ENCODE data around the gene UGT1A8.
"Not testable (repeated sequence)": the region's sequence is repeated elsewhere in the genome, so short reads cannot be mapped to it uniquely, and the experiment has no call there.

UGT1A8 gene

DNA sequence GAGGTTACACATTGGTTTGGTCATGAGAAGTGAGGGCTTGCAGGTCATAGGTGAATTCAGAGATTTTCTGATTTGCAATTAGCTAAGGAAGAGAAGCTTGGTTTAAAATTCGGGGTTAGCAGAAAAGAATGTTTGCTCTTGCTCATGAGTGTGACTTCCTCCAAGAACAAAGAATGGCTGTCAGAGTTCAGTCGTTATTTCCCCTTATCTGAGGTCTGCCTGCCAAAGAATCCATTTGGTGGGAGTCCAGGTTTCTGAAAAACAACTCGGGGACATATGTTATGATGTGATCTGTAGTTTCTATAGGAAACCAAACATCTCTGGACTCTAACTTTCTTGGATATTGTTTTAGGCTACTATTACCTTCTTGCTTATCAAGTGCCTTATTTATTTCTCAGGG is 72.1 kb downstream of the UGT1A8 start:
- no peak for DNase-seq

DNA sequence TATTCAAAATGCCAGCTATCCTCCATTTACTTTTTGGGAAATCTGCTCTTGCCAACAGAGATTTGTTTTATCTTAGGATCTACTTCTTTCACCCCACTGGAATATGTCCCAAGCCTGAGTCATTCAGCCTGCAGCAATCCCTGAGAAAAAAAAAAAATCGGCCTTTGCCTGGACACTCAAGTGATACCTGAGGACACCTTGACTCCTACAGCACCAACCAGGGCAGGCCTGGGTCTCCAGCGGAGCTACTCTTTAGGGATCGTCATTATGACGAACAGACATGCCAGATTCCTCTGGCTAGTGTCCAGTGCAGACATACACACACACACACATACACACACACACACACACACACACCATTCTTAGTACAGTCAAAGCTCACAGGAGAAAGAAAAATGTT is 73.0 kb downstream of the UGT1A8 start:
- DNase-seq: no peak

DNA sequence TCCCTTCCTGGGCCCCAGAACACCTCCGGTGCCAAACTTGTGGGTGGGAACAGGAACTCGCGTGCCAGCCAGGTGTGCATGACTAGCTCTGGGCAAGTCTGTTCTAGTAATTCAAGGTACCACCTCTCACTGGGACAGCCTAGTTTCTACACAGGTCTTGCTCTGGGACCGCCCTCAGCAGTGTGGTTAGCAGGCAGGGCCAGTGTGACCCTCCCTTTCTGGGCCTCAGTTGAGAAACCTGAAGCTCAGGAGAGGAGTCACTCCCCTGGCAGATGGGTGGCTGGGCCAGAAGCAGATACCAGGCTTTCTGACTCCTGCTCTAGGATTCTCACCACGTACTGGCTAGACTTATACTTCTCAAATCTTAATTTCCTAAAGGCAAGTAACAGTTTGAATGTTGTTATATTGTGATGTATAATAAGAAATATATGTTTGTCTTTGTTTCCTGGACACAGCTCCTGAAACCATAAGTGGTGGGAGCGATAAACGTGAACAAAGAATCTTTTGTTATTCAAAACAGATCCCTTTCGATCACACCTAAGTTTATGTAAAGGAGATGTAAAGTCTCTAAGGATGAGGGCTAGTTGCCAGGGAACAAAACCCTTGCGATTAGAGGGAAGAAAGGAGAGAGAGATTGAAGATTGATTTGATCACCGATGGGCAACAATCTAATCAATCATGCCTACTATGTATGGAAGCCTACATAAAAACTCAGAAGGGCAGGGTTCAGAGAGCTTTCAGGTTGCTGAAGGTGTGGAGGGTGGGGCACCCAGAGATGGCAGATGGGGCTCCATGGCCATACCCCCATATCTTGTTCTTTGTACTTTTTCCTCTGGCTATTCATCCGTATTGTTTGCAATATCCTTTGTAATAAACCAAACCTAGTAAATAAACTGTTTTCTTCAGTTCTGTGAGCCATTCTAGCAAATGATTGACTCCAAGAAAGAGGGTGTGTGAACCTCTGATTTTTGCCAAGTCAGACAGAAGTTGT is 74.3 kb downstream of the UGT1A8 start:
- no peak for DNase-seq

DNA sequence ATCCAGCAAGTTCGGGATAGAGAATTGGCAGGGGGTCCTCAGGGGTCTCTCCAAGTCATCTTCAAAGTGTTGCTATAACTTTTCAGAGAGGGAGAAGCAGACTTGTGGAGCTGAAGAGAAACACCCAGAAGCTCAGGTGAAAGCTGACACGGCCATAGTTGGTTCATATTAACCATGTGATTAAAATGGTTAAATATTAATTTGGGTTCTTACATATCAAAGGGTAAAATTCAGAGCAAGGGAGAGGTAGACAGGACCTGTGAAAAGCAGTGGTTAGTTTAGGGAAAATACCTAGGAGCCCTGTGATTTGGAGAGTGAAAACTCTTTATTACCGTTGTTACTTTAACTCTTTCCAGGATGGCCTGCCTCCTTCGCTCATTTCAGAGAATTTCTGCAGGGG is 75.2 kb downstream of the UGT1A8 start, which contains the start of gene UGT1A6:
Gene UGT1A6 (plus strand): TSS at position 243 of the 400 bp plus-strand sequence. CDS start 115 bp downstream, at position 358.
- no peak for DNase-seq

DNA sequence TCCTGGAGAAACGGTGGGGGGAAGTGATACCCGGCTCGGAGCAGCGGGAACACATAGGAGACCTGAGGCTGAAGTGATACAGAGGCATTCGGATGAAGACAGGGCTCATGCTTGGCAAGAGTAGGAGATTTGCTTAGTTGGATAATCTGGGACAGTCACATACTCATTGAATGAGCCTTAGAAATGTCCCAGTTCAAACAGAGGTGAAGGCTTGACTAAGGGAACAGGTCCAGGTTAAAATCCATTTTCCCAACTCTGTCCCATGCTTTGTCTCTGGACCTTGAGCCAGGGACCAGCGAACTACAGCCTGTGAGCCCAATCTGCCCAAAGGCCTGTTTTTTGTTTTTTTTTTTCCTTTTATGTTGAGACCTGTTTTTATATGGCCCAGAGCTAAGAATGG is 76.5 kb downstream of the UGT1A8 start:
- no peak for DNase-seq

DNA sequence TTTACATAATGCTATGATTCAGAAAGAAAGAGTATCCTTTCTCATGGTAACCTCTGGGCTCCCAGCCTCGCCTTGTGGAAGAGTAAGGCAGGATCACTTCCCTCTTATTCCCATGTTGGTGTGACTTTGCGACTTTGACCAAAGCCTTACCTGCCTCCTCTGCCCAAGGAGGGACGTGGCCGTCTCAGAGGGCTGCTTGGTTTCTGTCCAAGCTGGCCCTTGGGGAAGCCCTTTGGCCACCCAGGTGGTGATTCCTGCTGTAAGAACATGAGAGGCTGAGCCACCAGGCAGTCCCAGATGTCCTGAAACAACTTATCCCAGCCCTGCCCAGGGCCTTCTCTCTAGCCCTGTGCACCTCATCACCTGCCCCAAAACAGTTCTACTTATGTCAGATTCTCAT is 81.3 kb downstream of the UGT1A8 start:
- DNase-seq: no peak

DNA sequence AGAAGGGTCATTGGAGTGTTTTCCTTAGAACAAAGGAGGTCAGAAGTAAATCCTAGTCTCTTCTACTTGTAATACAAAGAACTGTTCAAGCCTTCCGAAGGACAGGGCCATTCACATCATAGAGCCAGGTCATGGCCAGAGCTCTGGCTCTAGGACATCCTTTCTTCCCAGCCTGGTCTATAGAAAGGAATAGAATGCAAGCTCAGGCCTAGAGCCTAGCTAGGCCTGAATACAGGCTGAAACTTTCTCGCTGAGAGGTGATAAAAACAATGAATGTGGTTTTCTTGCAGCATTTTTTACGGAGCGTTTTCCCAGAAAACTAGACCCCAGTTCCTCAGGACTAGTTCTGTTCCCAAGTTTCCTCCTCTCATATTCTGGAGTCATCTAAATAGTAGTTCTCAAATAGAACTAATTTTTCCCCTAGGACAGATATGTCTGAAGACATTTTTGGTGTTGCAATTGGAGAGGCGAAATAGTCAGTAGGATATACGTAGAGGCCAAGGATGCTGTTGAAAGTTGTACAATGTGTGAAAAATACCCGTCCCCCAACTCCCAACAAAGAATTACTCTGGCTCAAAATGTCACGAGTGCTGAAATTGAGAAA is 82.1 kb downstream of the UGT1A8 start:
- DNase-seq: no peak

DNA sequence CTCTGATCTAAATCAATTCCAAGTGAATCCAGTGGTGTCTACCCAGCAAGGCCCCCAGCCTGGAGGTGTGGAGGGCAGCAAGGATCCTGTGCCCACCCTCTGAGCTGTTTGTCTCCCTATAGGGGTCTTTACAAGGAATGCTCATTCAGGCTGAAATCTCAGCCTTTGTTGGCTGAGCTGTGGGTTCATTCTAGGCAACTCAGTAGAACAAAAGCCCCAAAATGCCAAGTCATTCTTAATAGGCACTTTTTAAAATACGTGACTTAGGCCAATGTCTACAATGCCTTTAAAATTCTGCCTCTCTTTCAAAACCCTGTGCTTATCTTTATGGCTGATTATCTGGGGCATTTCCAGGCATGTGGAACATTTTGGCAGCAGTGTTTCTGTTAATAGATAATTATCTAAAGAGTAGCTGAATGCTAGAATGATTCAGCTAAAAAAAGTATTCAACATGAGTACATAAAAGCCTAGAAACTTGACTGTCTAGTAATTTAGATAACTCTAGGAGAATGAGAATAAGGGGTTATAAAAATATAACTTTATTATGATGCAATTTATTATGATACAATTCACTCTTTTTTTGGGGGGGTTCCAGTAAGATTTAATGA is 82.7 kb downstream of the UGT1A8 start:
- no peak for DNase-seq

DNA sequence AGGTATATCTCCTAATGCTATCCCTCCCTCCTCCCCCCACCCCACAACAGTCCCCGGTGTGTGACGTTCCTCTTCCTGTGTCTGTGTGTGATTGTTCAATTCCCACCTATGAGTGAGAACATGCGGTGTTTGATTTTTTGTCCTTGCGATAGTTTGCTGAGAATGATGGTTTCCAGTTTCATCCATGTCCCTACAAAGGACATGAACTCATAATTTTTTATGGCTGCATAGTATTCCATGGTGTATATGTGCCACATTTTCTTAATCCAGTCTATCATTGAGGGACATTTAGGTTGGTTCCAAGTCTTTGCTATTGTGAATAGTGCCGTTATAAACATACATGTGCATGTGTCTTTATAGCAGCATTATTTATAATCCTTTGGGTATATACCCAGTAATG is 83.4 kb downstream of the UGT1A8 start:
- not testable (repeated sequence) for DNase-seq

DNA sequence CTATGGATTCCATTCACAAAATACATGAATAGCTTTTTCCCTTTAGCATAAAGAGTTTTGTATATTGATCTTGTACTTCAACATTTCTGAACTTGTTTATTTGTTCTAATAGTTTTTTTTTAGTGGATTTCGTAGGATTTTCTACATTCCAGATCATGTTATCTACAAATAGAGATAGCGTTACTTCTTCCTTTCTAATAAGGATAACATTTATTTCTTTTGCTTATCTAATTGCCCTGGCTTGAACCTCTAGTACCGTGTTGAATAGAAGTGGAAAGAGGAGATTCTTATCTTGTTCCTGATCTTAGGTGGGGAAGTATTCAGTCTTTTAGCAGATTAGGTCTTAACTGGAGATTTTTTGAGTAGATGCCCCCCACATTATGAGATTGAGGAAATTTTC is 84.8 kb downstream of the UGT1A8 start:
- no peak for DNase-seq

DNA sequence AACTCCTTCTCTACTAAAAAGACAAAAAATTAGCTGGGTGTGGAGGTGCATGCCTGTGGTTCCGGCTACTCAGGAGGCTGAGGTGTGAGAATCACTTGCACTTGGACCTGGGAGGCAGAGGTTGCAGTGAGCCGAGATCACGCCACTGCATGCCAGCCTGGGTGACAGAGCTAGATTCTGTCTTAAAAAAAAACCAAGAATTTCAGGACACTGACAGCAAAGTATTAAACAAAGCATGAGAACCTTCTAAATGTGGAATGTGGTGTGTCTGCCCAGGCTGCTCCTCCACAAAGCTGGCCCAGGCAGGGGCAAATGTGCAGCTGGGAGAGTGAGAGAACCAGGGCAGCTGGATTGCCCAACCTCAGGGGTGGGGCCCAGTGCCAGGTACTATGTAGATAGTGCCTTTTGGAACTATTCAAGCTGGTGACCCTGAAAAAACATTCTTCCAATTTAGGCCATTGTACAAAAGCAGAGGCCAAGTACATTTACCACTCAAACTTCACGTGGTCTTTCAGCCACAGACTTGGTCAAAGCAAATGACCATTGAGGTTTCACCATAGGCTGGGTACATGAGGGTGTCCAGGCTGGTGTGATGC is 88.6 kb downstream of the UGT1A8 start:
- DNase-seq: no peak

DNA sequence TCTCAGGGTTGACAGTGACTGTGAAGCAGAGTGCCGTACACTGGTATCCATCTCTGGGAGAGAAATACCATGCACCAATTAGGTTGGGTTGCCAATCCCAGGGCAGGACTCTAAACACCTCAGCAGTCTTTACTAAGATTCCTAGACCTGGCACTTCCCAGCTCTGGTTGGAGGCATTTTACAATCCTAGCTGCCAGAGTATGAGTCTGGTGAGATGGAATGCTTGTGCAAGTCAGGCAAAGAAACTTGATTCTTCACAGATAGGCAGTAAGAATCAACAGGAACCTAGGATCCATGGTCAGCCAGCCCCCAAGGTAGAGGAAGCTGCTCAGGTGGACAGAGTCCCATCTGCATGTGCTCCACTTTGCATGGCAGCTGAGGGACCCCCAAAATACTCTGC is 89.3 kb downstream of the UGT1A8 start:
- no peak for DNase-seq

DNA sequence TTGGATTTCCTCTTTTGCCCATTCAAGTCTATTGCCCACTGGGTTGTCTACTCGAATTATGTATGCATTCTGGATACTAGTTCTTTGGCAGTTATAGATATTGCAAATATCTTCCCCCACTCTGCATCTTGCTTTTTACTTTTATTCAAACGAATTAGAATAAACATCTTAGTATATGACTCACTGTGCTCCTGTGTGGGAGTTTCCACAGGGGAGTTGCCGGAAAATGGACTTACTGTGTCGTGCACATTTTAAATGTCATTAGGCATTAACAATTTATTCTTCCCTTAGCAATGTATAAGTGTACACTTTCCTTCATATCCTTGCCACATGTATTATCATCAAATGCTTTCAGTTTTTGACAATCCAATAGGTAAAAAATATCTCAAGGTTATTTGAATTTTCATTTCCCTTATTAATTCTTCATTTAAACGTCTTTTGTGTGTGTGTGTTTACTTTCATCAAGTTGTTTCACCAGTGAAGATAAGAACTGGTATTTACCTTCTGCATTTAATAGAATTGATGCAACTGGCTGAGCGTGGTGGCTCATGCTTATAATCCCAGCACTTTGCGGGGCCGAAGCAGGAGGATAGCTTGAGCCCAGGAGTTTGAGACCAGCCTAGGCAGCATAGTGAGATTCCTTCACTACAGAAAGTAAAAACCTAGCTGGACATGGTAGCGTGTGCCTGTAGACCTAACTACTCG is 90.7 kb downstream of the UGT1A8 start:
- DNase-seq: no peak

DNA sequence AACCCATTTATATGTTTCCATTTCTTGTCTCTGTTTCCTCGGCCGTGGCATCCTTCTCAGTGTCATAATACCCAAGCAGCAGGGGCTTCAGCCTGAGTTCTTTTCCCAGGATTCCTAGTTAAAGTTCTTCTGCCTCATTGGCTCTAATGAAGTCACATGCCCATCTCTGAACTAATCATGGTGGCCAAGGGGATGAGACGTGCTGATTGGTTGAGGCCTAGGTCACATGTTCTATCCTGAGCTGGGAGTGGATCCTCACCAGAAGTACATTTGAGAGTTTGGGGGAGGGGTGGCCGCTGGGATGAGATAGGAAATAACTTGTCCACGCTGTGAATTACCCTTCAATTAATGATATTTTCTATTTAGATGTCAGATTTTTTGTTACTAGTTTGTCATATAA is 91.5 kb downstream of the UGT1A8 start:
- no peak for DNase-seq

DNA sequence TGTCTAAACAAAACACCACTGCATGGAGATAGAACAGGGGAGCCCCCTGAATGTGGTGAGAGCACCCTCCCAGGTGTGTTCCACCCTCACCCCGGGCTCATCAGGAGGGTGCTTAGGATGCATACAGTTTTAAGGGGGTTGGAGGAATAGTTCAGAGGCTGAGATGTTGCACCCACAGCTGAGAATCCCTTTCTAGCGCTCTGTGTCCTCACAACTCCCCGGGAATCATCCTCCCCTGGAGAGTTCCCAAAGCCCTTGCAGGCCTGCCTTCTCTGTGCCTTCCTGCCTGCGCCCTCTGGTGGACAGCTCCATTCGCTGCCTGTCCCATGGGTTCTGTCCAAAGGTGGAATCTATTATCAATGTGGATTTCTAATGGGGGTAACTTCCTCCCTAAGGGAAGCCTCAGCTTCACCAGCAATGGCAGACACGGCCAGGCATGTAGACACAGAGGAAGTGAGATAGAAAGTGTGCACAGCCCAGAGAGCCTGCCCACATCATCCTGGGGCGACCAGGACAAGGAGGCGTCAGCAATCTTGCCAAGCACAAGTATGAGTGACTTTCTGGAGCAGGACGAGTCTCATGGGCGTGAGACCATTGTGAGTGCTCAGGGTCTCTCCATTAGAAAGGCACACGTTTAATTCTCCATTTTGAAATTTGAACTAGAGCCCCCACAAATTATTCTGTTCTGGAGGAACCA is 94.0 kb downstream of the UGT1A8 start:
- DNase-seq: peak; percentile 52

DNA sequence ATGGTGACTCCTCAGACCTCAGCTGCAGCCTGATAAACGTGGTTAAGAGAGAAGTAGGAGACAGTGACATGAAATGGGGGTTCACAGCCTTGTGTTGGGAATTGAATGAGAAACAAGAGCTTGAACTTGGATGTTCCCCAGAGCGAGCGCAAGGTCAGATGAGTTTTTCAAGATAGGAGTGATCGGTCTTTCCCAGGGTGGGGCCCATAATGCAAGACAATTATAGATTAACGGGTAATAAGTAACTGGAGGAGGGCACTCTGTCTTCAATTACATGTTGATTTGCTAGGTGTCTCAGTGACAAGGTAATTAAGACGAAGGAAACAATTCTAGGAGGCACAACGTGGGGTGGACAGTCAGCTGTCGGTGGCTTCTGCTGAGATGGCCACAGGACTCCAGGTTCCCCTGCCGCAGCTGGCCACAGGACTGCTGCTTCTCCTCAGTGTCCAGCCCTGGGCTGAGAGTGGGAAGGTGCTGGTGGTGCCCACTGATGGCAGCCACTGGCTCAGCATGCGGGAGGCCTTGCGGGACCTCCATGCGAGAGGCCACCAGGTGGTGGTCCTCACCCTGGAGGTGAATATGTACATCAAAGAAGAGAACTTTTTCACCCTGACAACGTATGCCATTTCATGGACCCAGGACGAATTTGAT is 95.3 kb downstream of the UGT1A8 start, which contains the start of gene UGT1A5:
Gene UGT1A5 (plus strand): TSS at position 297 of the 651 bp plus-strand sequence. CDS start 85 bp downstream, at position 382.
- no peak for DNase-seq

DNA sequence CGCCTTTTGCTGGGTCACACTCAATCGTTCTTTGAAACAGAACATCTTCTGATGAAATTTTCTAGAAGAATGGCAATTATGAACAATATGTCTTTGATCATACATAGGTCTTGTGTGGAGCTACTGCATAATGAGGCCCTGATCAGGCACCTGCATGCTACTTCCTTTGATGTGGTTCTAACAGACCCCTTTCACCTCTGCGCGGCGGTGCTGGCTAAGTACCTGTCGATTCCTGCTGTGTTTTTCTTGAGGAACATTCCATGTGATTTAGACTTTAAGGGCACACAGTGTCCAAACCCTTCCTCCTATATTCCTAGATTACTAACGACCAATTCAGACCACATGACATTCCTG is 95.8 kb downstream of the UGT1A8 start:
- DNase-seq: no peak

DNA sequence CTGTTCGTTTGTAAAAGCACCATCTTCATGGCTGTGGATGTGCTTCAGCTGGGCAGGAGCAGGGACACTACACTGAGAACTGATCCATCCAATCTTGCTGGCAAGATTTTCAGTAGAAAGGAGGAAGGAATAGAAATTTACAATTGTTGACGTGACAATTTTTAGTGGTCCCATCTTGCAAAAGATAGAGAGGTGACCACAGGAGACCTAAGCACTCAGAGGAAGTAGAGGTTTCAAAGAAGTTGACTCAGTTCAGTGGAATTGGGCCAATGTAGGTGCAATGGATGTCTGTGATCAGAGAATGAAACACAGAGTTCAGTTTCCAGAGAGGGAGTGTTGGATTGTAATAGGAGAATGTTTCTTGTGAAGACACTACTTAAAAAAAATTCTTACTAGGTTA is 96.7 kb downstream of the UGT1A8 start:
- DNase-seq: no peak

DNA sequence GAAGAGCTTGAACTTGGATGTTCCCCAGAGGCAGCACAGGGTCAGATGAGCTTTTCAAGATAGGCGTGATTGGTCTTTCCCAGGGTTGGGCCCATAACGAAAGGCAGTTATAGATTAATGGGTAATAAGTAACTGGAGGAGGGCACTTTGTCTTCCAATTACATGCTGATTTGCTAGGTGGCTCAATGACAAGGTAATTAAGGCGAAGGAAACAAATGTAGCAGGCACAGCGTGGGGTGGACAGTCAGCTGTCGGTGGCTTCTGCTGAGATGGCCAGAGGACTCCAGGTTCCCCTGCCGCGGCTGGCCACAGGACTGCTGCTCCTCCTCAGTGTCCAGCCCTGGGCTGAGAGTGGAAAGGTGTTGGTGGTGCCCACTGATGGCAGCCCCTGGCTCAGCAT is 101.1 kb downstream of the UGT1A8 start, which contains the start of gene UGT1A4:
Gene UGT1A4 (plus strand): TSS at position 185 of the 400 bp plus-strand sequence. CDS start 85 bp downstream, at position 270.
- no peak for DNase-seq

DNA sequence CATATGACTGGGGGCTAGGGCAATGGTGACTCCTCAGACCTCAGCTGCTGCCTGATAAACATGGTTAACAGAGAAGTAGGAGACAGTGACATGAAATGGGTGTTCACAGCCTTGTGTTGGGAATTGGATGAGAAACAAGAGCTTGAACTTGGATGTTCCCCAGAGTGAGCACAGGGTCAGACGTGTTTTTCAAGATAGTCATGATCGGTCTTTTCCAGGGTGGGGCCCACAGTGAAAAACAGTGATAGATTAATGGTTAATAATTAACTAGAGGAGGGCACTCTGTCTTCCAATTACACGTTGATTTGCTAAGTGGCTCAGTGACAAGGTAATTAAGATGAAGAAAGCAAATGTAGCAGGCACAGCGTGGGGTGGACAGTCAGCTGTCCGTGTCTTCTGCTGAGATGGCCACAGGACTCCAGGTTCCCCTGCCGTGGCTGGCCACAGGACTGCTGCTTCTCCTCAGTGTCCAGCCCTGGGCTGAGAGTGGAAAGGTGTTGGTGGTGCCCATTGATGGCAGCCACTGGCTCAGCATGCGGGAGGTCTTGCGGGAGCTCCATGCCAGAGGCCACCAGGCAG is 111.4 kb downstream of the UGT1A8 start, which contains the start of gene UGT1A3:
Gene UGT1A3 (plus strand): TSS at position 320 of the 579 bp plus-strand sequence. CDS start 85 bp downstream, at position 405.
- DNase-seq: no peak
